Caco-2 (cell line): ENCODE results near the gene FGFR3. TPM values are rescaled to one million over a fixed set of nuclear protein-coding genes. Genes with fewer than 3 reads are reported as not detected.

ENCODE experiments used
- BruUV-seq: library from RNA; stranded (reverse); fragments of 400-500 nt; replicated peaks from 2 replicates; lab custom pipeline; 2021; lab: Mats Ljungman, UMichigan
- CTCF ChIA-PET: fragments of 300-600 bp; sonication (Branson Sonifier 250); formaldehyde crosslinking; loops from one replicate; lab custom pipeline; 2022; ENCODE audit warnings: antibody characterized with exemption; lab: Charles Lee
- POLR2A ChIA-PET: fragments of 300-600 bp; sonication (Branson Sonifier 250); formaldehyde crosslinking; loops from one replicate; lab custom pipeline; 2022; ENCODE audit warnings: antibody characterized with exemption; lab: Charles Lee
- DNase-seq, 2 experiments: peaks; one replicate each; pipeline versions ENCODE4 v3.0.0 to v3.0.0-alpha.2; 2020 to 2022
- H3K27me3 ChIP-seq: replicated peaks from 2 replicates; pipeline ENCODE4 v1.6.0; 2011; ENCODE audit warnings: low read length; ENCODE audit not compliant: control insufficient read depth, insufficient read depth
- H3K36me3 ChIP-seq: 2 replicates; pipeline ENCODE4 v1.5.1; 2011; ENCODE audit warnings: low read length; ENCODE audit not compliant: control insufficient read depth, insufficient read depth
- H3K4me1 ChIP-seq: fragments of 250-450 bp; sonication (Bioruptor Pico); 2 replicates; pipeline ENCODE4 v1.5.1; 2020; ENCODE audit warnings: mild to moderate bottlenecking
- H3K4me3 ChIP-seq: 2 replicates; pipeline ENCODE4 v1.5.1; 2011; ENCODE audit warnings: low read depth, mild to moderate bottlenecking, control low read depth, low read length
- H3K9me3 ChIP-seq: fragments of 250-450 bp; sonication (Bioruptor Pico); 2 replicates; pipeline ENCODE4 v1.5.1; 2020; ENCODE audit warnings: mild to moderate bottlenecking, moderate library complexity
- H3K27ac Mint-ChIP-seq: one replicate; pipeline ENCODE4 v1.8.0; 2022; ENCODE audit warnings: mixed read lengths; ENCODE audit not compliant: unreplicated experiment
- H3K27me3 Mint-ChIP-seq: one replicate; pipeline ENCODE4 v1.8.0; 2022; ENCODE audit warnings: mixed read lengths; ENCODE audit not compliant: insufficient read depth, unreplicated experiment
- H3K36me3 Mint-ChIP-seq: one replicate; pipeline ENCODE4 v1.8.0; 2022; ENCODE audit warnings: mild to moderate bottlenecking, mixed read lengths; ENCODE audit not compliant: insufficient read depth, unreplicated experiment
- H3K4me1 Mint-ChIP-seq: one replicate; pipeline ENCODE4 v1.8.0; 2022; ENCODE audit warnings: low read depth, mixed read lengths; ENCODE audit not compliant: unreplicated experiment
- H3K4me3 Mint-ChIP-seq: one replicate; pipeline ENCODE4 v1.8.0; 2022; ENCODE audit warnings: mild to moderate bottlenecking, moderate library complexity, mixed read lengths; ENCODE audit not compliant: unreplicated experiment
- H3K9me3 Mint-ChIP-seq: one replicate; pipeline ENCODE4 v1.8.0; 2022; ENCODE audit warnings: mixed read lengths; ENCODE audit not compliant: unreplicated experiment
- intact Hi-C: fragments of 100-400 bp; cut with micrococcal nuclease; formaldehyde crosslinking; loops from one replicate; pipeline ENCODE4 v1.10.0; 2022; ENCODE audit not compliant: unreplicated experiment
- total RNA-seq: library from RNA; stranded (reverse); gene quantifications from 2 replicates; pipeline ENCODE4 v1.2.3, GENCODE V29; 2022
- TF ChIP-seq, protein P1 (sequence below), 2 experiments: fragments of 200-600 bp in 1 of 2; IDR thresholded peaks; 1 replicate in 1 of 2; 2 replicates in 1 of 2; pipeline versions ENCODE4 v1.5.1 to v1.8.0; 2011 to 2022; ENCODE audit warnings: antibody characterized with exemption in 1 of 2, control low read depth in 1 of 2, inconsistent platforms in 1 of 2, low read depth in 1 of 2, low read length in 1 of 2, mild to moderate bottlenecking in 1 of 2, moderate library complexity in 1 of 2; ENCODE audit not compliant: insufficient read depth in 1 of 2, severe bottlenecking in 1 of 2, unreplicated experiment in 1 of 2

The FGFR3 gene
- total RNA-seq, 1 experiment from 2014 or later: 132 TPM

DNA sequence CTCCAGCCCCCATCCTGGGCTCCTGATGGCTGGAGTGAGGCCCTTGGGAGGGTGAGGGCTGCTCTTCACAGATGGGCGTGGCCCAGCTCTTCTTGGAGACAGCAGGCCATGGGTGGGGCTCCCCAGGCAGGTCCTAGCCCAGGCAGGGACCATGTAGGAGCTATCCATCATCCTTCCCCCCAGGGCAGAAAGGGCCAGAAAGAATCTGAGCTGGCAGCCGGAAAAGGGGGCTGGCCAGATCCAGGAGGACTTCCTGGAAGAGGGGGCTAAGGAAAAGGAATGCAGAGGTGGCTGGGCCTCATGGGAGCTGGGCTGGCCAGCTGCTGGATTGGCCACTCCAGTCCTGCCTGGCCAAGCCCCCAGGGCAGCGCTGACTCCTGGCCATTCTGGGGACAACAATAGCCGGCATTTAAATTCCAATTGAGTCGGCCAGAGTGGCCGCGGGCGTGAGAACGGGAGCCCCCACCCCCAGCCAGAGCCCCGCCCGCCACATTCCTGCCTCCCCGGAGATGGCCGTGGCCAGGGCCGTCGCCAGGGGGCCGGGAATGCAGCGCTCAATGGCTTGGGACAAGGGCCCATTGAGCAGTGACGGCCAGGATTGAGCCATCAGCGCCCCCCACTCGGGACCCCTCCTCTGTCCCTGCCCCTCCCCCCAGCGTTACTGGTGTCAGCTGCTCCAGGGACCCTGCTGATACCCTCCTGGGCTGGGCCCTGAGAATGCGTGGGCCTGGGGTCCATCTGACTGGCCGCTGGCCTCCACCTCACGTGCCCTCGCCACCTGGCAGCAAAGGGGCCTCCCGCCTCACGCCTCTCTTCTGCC is 15.1 kb upstream of the FGFR3 start:
- ChIA-PET CTCF (interaction anchor here (0.7 to 1.1 kb wide), 3 partner anchors 9 to 85 kb away, joined by 3 to 4 read pairs (median 3); no protein-coding TSS in a partner anchor), POLR2A (interaction anchor here (1.4 kb wide), 1 partner anchor 10 kb away, joined by 5 read pairs; no protein-coding TSS in a partner anchor)
- intact Hi-C loops: no loop called here
- H3K36me3 Mint-ChIP-seq: peaks cover 4% of the 10 kb centered on the region
- H3K4me1 Mint-ChIP-seq: no peaks in the 10 kb centered on the region
- no TSS peak for BruUV-seq
- H3K4me3 ChIP-seq: no peak overlapping the region
- H3K4me3 Mint-ChIP-seq: no peak overlapping the region
- no peaks in the 10 kb centered on the region for H3K27me3 Mint-ChIP-seq
- H3K27me3 ChIP-seq: no peaks in the 10 kb centered on the region
- H3K9me3 ChIP-seq: no peaks in the 10 kb centered on the region
- H3K4me1 ChIP-seq: peaks cover 28% of the 10 kb centered on the region
- H3K9me3 Mint-ChIP-seq: no peaks in the 10 kb centered on the region
- TF ChIP-seq, protein P1, sequence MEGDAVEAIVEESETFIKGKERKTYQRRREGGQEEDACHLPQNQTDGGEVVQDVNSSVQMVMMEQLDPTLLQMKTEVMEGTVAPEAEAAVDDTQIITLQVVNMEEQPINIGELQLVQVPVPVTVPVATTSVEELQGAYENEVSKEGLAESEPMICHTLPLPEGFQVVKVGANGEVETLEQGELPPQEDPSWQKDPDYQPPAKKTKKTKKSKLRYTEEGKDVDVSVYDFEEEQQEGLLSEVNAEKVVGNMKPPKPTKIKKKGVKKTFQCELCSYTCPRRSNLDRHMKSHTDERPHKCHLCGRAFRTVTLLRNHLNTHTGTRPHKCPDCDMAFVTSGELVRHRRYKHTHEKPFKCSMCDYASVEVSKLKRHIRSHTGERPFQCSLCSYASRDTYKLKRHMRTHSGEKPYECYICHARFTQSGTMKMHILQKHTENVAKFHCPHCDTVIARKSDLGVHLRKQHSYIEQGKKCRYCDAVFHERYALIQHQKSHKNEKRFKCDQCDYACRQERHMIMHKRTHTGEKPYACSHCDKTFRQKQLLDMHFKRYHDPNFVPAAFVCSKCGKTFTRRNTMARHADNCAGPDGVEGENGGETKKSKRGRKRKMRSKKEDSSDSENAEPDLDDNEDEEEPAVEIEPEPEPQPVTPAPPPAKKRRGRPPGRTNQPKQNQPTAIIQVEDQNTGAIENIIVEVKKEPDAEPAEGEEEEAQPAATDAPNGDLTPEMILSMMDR (IDR thresholded peaks at IDR 0.05; ENCODE audit: insufficient read depth in 1 of 2, low read depth in 1 of 2, low read length in 1 of 2, severe bottlenecking in 1 of 2, unreplicated experiment in 1 of 2): peak in 1 of 2 experiments; percentile 19
- no peak overlapping the region for H3K27ac Mint-ChIP-seq
- DNase-seq: peak; percentile 60 to 86
- H3K36me3 ChIP-seq: no peaks in the 10 kb centered on the region

DNA sequence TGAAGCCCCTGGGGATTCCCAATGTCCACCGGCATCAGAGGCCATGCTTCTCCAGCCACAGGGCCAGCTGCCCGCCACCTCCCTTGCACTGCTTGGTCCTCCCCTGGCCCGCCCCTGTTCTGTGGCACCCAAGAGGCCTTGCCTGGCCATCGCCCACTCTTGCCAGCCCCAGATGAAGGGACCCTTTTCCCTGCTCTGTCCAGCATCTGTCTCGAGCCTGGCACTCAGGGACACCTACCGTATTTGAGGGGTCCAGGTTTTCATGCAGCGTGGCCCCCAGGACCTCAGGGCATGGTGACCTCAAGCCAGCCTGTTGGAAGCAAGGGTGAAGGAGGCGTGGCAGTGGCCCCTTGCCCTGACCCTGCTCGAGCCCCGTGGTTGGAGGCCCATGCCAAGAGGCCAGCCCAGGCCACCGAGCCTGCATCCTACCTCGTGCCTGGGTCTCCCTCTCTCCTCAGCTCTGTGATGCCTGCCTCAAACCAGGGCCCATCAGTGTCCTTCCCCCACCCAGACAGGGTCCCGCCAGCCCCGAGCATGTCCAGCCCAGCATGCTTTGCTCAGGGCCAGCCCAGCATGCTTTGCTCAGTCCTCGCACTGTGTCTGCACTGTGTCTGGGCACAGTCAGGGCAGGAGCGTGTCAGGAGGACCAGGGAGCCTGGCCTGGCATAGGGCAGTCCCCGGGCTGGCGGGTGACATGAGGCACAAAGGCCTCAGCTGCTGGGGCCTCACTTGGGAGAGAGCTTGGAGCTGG is 14.3 kb upstream of the FGFR3 start:
- intact Hi-C loops: no loop called here
- H3K27me3 ChIP-seq: no peaks in the 10 kb centered on the region
- BruUV-seq: no TSS peak
- no peaks in the 10 kb centered on the region for H3K9me3 ChIP-seq
- H3K36me3 ChIP-seq: no peaks in the 10 kb centered on the region
- H3K27ac Mint-ChIP-seq: peak overlapping the region; percentile 66
- H3K4me1 Mint-ChIP-seq: no peaks in the 10 kb centered on the region
- no peaks in the 10 kb centered on the region for H3K27me3 Mint-ChIP-seq
- ChIA-PET CTCF (interaction anchor here (0.9 kb wide), 1 partner anchor 16 kb away, joined by 5 read pairs; no protein-coding TSS in a partner anchor), POLR2A (no interaction called here)
- H3K4me3 ChIP-seq: no peak overlapping the region
- H3K36me3 Mint-ChIP-seq: peaks cover 4% of the 10 kb centered on the region
- no peak overlapping the region for H3K4me3 Mint-ChIP-seq
- TF ChIP-seq, protein P1 (IDR thresholded peaks at IDR 0.05; ENCODE audit: insufficient read depth in 1 of 2, low read depth in 1 of 2, low read length in 1 of 2, severe bottlenecking in 1 of 2, unreplicated experiment in 1 of 2): no peak
- no peak for DNase-seq
- H3K9me3 Mint-ChIP-seq: no peaks in the 10 kb centered on the region
- peaks cover 28% of the 10 kb centered on the region for H3K4me1 ChIP-seq
